ENCODE results near the gene GSTT2B. TPM values are rescaled to one million over a fixed set of nuclear protein-coding genes. Genes with fewer than 3 reads are reported as not detected.

Gene GSTT2B
- total and polyA plus RNA-seq, 2 of the 8 experiments (the other 6 are each of a cell fraction or from before 2014, with no cell fraction given): 6.3 to 13.3 TPM

- no peak overlapping the region for H2AFZ ChIP-seq (ENCODE audit: low read length)
- no peak overlapping the region for H2BK15ac ChIP-seq (ENCODE audit: low read length)
- TF ChIP-seq RNF2 (IDR thresholded peaks at IDR 0.05; ENCODE audit: borderline replicate concordance, low read depth, low read length, missing control alignments, poor library complexity, severe bottlenecking) (no peak), CREB1 (IDR thresholded peaks at IDR 0.05) (no peak), POU5F1 (IDR thresholded peaks at IDR 0.05; ENCODE audit: low read depth, low read length) (no peak), GABPA (IDR thresholded peaks at IDR 0.05; ENCODE audit: borderline replicate concordance, insufficient read depth, low read length) (no peak), POLR2A (IDR thresholded peaks at IDR 0.05; ENCODE audit: control extremely low read depth in 1 of 2, low read depth in 2 of 2, low read length in 2 of 2) (no peak), JUN (IDR thresholded peaks at IDR 0.05; ENCODE audit: low read depth, low read length) (no peak), HDAC2 (IDR thresholded peaks at IDR 0.05; ENCODE audit: borderline replicate concordance in 1 of 2, low read depth in 2 of 2, low read length in 2 of 2) (no peak)
- H3K9me3 ChIP-seq (ENCODE audit: insufficient read depth in 2 of 2, low read depth in 1 of 2, low read length in 1 of 2): peaks cover 0 to 6% of the 10 kb centered on the region in 2 experiments; a peak in 1 of 4 replicates
- H4K8ac ChIP-seq (ENCODE audit: extremely low read depth, insufficient read depth, low read length): no peak overlapping the region
- H3K23ac ChIP-seq (ENCODE audit: insufficient read length): no peak overlapping the region
- H3K27ac ChIP-seq (ENCODE audit: low read depth, low read length): no peak overlapping the region
- H3K36me3 ChIP-seq (ENCODE audit: control insufficient read depth in 2 of 4, insufficient read depth in 4 of 4, low read length in 3 of 4): no peaks in the 10 kb centered on the region
- no peak overlapping the region for H2BK5ac ChIP-seq (ENCODE audit: low read depth, low read length)
- FAIRE-seq (no peak), DNase-seq (ENCODE audit: low read depth in 1 of 2, low spot score in 2 of 2) (no peak)
- 0 out of 7 replicates have a peak, but pooled peaks cover 0 to 2% (median 0%) of the 10 kb centered on the region in 4 experiments for H3K27me3 ChIP-seq (replicated peaks in 1 of 4; ENCODE audit: control insufficient read depth in 3 of 4, extremely low read depth in 1 of 4, insufficient read depth in 3 of 4, low read length in 3 of 4)
- no peak overlapping the region for H2AK5ac ChIP-seq (ENCODE audit: low read depth, low read length)
- no peak overlapping the region for H2BK120ac ChIP-seq (replicated peaks; ENCODE audit: low read depth, low read length)
- H3K9ac ChIP-seq (replicated peaks in 1 of 4; ENCODE audit: extremely low read depth in 1 of 4, low read depth in 3 of 4, low read length in 3 of 4): no peak overlapping the region
- H3K4me1 ChIP-seq (replicated peaks in 1 of 4; ENCODE audit: control insufficient read depth in 3 of 4, insufficient read depth in 4 of 4, low read length in 3 of 4): peaks cover 5 to 13% (median 7%) of the 10 kb centered on the region in 4 experiments
- H3K14ac ChIP-seq (ENCODE audit: insufficient read length): no peak overlapping the region
- H3K4me2 ChIP-seq (ENCODE audit: insufficient read depth in 1 of 2, low read depth in 2 of 2, low read length in 2 of 2): peak overlapping the region in 1 of 2 experiments; percentile 84; a peak in 1 of 4 replicates
- H3K4ac ChIP-seq (replicated peaks; ENCODE audit: insufficient read length, low read depth, low read length): no peak overlapping the region
- no peaks in the 10 kb centered on the region for H4K20me1 ChIP-seq (replicated peaks in 1 of 2; ENCODE audit: control insufficient read depth in 1 of 2, insufficient read depth in 2 of 2, low read length in 2 of 2)
- H4K91ac ChIP-seq (replicated peaks; ENCODE audit: insufficient read length, low read length): no peak overlapping the region
- ChIA-PET CTCF (ENCODE audit: partially characterized antibody) (interaction anchor here (1.2 to 1.8 kb wide), 2 partner anchors 10 to 18 kb away, joined by 4 read pairs; partner anchors contain the start of gene MIF), POLR2A (ENCODE audit: partially characterized antibody) (interaction anchor here (0.5 to 5.3 kb wide), 7 partner anchors 9 to 699 kb away, joined by 3 to 31 read pairs (median 4); partner anchors contain the start of gene MIF)
- no peaks in the 10 kb centered on the region for H3K79me1 ChIP-seq (ENCODE audit: low read depth, low read length)
- 91% methylated on average over 9 of the region's 9 CpGs; no CpG with 5 or more reads in 1 of the 2 experiments for WGBS, 2 experiments (ENCODE audit: extremely low coverage in 1 of 2, insufficient coverage in 1 of 2, insufficient read length in 1 of 2, insufficient replicate concordance in 2 of 2, low coverage in 1 of 2, low lambda C conversion rate in 2 of 2, missing lambda C conversion rate in 1 of 2)
- H3K4me3 ChIP-seq (ENCODE audit: extremely low read depth in 1 of 4, insufficient read depth in 2 of 4, low read depth in 3 of 4, low read length in 4 of 4): no peak overlapping the region
- H3K56ac ChIP-seq (replicated peaks; ENCODE audit: insufficient read length, low read depth, low read length): no peak overlapping the region
- no peak overlapping the region for H2BK12ac ChIP-seq (ENCODE audit: low read depth, low read length)
- no peak overlapping the region for H3K18ac ChIP-seq (ENCODE audit: extremely low read depth, low read length)
- H2BK20ac ChIP-seq (ENCODE audit: low read length): no peak overlapping the region
- H4K5ac ChIP-seq (ENCODE audit: insufficient read length, low read depth, low read length): no peak overlapping the region
- no peaks in the 10 kb centered on the region for H3K79me2 ChIP-seq (ENCODE audit: control insufficient read depth in 1 of 2, insufficient read depth in 2 of 2, low read length in 2 of 2)
- peaks cover 2% of the 10 kb centered on the region; the same call in 1 of the 2 replicates for H3K23me2 ChIP-seq (ENCODE audit: low read depth, low read length)
Observed at GRCh38 chr22:23912293-23912903, 48.6 kb downstream of the GSTT2B start.
